Fibroblast of mammary gland (primary cell): ENCODE measurements around the gene MTCL1.

Experiments used
- DNase-seq: peaks from one replicate; pipeline ENCODE4 v3.0.0-alpha.2; 2010; ENCODE audit warnings: low read depth
- H3K4me3 ChIP-seq: 2 replicates; pipeline ENCODE4 v1.5.1; 2011; ENCODE audit warnings: low read depth, mild to moderate bottlenecking, low read length, moderate library complexity; ENCODE audit not compliant: control insufficient read depth
- CTCF ChIP-seq: conservative IDR thresholded peaks from 2 replicates; pipeline ENCODE4 v1.5.1; 2011; ENCODE audit warnings: low read depth, low read length, inconsistent platforms; ENCODE audit not compliant: control insufficient read depth, insufficient read depth

Gene MTCL1

GRCh38 chr18:8830067-8831060 lies 125.0 kb downstream of the MTCL1 start:
- no peak for DNase-seq
- no peak for TF ChIP-seq CTCF
- H3K4me3 ChIP-seq, result no peak overlapping the region

- H3K4me3 ChIP-seq, result no peak overlapping the region
- DNase-seq, result no peak
- no peak for TF ChIP-seq CTCF
These were observed 125.8 kb downstream of the MTCL1 start for GRCh38 chr18:8831112-8831511.

- H3K4me3 ChIP-seq, result no peak overlapping the region
- no peak for TF ChIP-seq CTCF
- no peak for DNase-seq
These were observed 126.2 kb downstream of the MTCL1 start for GRCh38 chr18:8831531-8831930.

GRCh38 chr18:8833480-8833879 lies 128.1 kb downstream of the MTCL1 start:
- H3K4me3 ChIP-seq, result no peak overlapping the region
- no peak for DNase-seq
- no peak for TF ChIP-seq CTCF

GRCh38 chr18:8834881-8835280 lies 129.5 kb downstream of the MTCL1 start:
- no peak for DNase-seq
- no peak overlapping the region for H3K4me3 ChIP-seq
- no peak for TF ChIP-seq CTCF

- DNase-seq, result peak; percentile 49
- no peak for TF ChIP-seq CTCF
- no peak overlapping the region for H3K4me3 ChIP-seq
These were observed 130.2 kb downstream of the MTCL1 start for GRCh38 chr18:8835521-8835953.
